Spleen (tissue), 11 donors: ENCODE data around the gene SYCP3. TPM values are rescaled to one million over a fixed set of nuclear protein-coding genes. Genes with fewer than 3 reads are reported as not detected.

ENCODE experiments used
- DNase-seq: peaks from one replicate; pipeline ENCODE4 v3.0.0-alpha.2; 2020
- H3K27ac ChIP-seq, 8 donors: fragments of 200-600 bp; sonication (generic) in 7 of 8; 1 replicate in 4 of 8; 2 replicates in 4 of 8; pipeline versions ENCODE4 v1.5.0 to v1.8.0; 2016 to 2021; ENCODE audit warnings: inconsistent platforms in 4 of 8, mild to moderate bottlenecking in 4 of 8, moderate library complexity in 1 of 8
- H3K27me3 ChIP-seq, 7 donors: fragments of 200-600 bp; sonication (generic) in 6 of 7; replicated peaks in 1 of 7; 1 replicate in 4 of 7; 2 replicates in 3 of 7; pipeline versions ENCODE4 v1.5.0 to v1.8.0; 2016 to 2021; ENCODE audit warnings: inconsistent platforms in 3 of 7, mild to moderate bottlenecking in 1 of 7
- H3K36me3 ChIP-seq, 6 donors: fragments of 200-600 bp; sonication (generic) in 5 of 6; 1 replicate in 4 of 6; 2 replicates in 2 of 6; pipeline versions ENCODE4 v1.5.0 to v1.8.0; 2016 to 2021; ENCODE audit warnings: inconsistent platforms in 2 of 6
- H3K4me1 ChIP-seq, 6 donors: fragments of 200-600 bp; sonication (generic) in 5 of 6; 1 replicate in 3 of 6; 2 replicates in 3 of 6; pipeline versions ENCODE4 v1.5.0 to v1.8.0; 2016 to 2021; ENCODE audit warnings: inconsistent platforms in 3 of 6
- H3K4me3 ChIP-seq, 8 donors: fragments of 200-600 bp; sonication (generic) in 7 of 8; 1 replicate in 4 of 8; 2 replicates in 4 of 8; pipeline versions ENCODE4 v1.5.0 to v1.8.0; 2016 to 2021; ENCODE audit warnings: inconsistent platforms in 4 of 8, mild to moderate bottlenecking in 4 of 8, moderate library complexity in 2 of 8
- H3K9me3 ChIP-seq, 8 donors: fragments of 200-600 bp; sonication (generic) in 7 of 8; 1 replicate in 4 of 8; 2 replicates in 4 of 8; pipeline versions ENCODE4 v1.5.0 to v1.8.0; 2016 to 2021; ENCODE audit warnings: inconsistent platforms in 4 of 8
- CTCF ChIP-seq, 11 experiments: fragments of 200-600 bp in 7 of 11; fragments of 450-650 bp in 4 of 11; sonication (generic) in 4 of 11; IDR thresholded peaks in 8 of 11; conservative IDR thresholded peaks in 3 of 11; 1 replicate in 7 of 11; 2 replicates in 4 of 11; pipeline versions ENCODE4 v1.4.0 to v1.8.0; 2016 to 2021; ENCODE audit warnings: antibody characterized with exemption in 11 of 11, inconsistent platforms in 4 of 11, mild to moderate bottlenecking in 1 of 11
- POLR2A ChIP-seq, 3 donors: fragments of 450-650 bp; IDR thresholded peaks; one replicate each; pipeline ENCODE4 v1.5.1; 2017; ENCODE audit warnings: antibody characterized with exemption in 3 of 3, mild to moderate bottlenecking in 1 of 3
- POLR2AphosphoS5 ChIP-seq, 3 donors: sonication (generic); formaldehyde crosslinking; IDR thresholded peaks; one replicate each; pipeline ENCODE4 v1.5.1; 2017; ENCODE audit warnings: antibody characterized with exemption in 3 of 3
- WGBS, 5 donors: extraction: QIAGEN DNeasy Blood & Tissue Kit in 3 of 5; methylation state at CpG; one replicate each; pipeline versions ENCODE4 v1.1.5 to v1.1.7; 2013 to 2018; 5-methylcytosine and 5-hydroxymethylcytosine counted together
- intact Hi-C: fragments of 100-400 bp; cut with DNase I; formaldehyde crosslinking; loops from one replicate; pipeline ENCODE4 v1.15.0; 2023; ENCODE audit warnings: low total_unique reads
- polyA plus RNA-seq, 3 donors: library from polyadenylated mRNA; stranded (reverse); fragments of 200-250 nt; gene quantifications; one replicate each; pipeline ENCODE4 v1.2.1, GENCODE V29; 2013
- total RNA-seq, 7 donors: library from RNA; depleted of rRNA in 3 of 7; stranded (reverse); fragments of >200 nt in 3 of 7; fragmentation: NEBNext Ultra II Directional in 4 of 7; extraction: Animal tissue kit (Norgen Biotek cat#: 25700) in 4 of 7; gene quantifications; one replicate each; pipeline versions ENCODE4 v1.1.0 to v1.2.1, GENCODE V29; 2016 to 2021
- donor health status: healthy with polysubstance abuse.
- donor health status: DM: no; HTN: no; CAD: no; lungs with moderate emphysema.
- donor health status: DM: no; HTN: no; CAD: no.
- donor health status: Bipolar disorder and iron deficiency.
- donor health status: healthy.
- donor health status: DM: no; HTN: no; CAD: no.
- donor health status: DM: yes; HTN: yes; CAD: no.

SYCP3 gene
- total and polyA plus RNA-seq, 10 donors: 0.23 to 3.5 (median 0.44) TPM

GRCh38 chr12:101749657-101750056 is 10.4 kb upstream of the SYCP3 start:
- no peak for DNase-seq
- H3K4me3 ChIP-seq: no peak overlapping the region
- peak overlapping the region in 1 of 8 donors; percentile 3 for H3K27ac ChIP-seq
- TF ChIP-seq CTCF (IDR thresholded peaks at IDR 0.05 in 8 of 11, conservative IDR thresholded peaks at IDR 0.05 in 3 of 11) (no peak), POLR2AphosphoS5 (IDR thresholded peaks at IDR 0.05) (peak in 2 of 3 donors; percentile 11 to 23)
- WGBS, 5 donors: 67 to 79% (median 75%) methylated on average over 4 of the region's 4 CpGs
- H3K9me3 ChIP-seq: no peaks in the 10 kb centered on the region
- H3K36me3 ChIP-seq: peaks cover 0 to 100% (median 35%) of the 10 kb centered on the region in 6 donors
- peaks cover 0 to 41% (median 2%) of the 10 kb centered on the region in 6 donors for H3K4me1 ChIP-seq
- H3K27me3 ChIP-seq: no peaks in the 10 kb centered on the region
- intact Hi-C loops: no loop called here

- TF ChIP-seq CTCF (IDR thresholded peaks at IDR 0.05 in 8 of 11, conservative IDR thresholded peaks at IDR 0.05 in 3 of 11) (no peak), POLR2AphosphoS5 (IDR thresholded peaks at IDR 0.05) (no peak), POLR2A (IDR thresholded peaks at IDR 0.05) (no peak)
- intact Hi-C loops: no loop called here
- H3K4me1 ChIP-seq: peaks cover 6 to 48% (median 9%) of the 10 kb centered on the region in 6 donors
- H3K27ac ChIP-seq: peak overlapping the region in 1 of 8 donors; percentile 3
- DNase-seq: no peak
- H3K9me3 ChIP-seq: no peaks in the 10 kb centered on the region
- H3K4me3 ChIP-seq: no peak overlapping the region
- peaks cover 0 to 100% (median 35%) of the 10 kb centered on the region in 6 donors for H3K36me3 ChIP-seq
- no peaks in the 10 kb centered on the region for H3K27me3 ChIP-seq
- 93 to 98% (median 97%) methylated on average over 1 of the region's 1 CpG for WGBS, 5 donors
Observed at GRCh38 chr12:101748907-101749306, 9.6 kb upstream of the SYCP3 start.

- H3K4me1 ChIP-seq: peaks cover 8 to 60% (median 19%) of the 10 kb centered on the region in 6 donors
- no peak for TF ChIP-seq POLR2A (IDR thresholded peaks at IDR 0.05)
- WGBS, 5 donors: 73 to 94% (median 88%) methylated on average over 1 of the region's 1 CpG
- H3K36me3 ChIP-seq: peaks cover 0 to 100% (median 34%) of the 10 kb centered on the region in 6 donors
- intact Hi-C loops: no loop called here
- no peaks in the 10 kb centered on the region for H3K9me3 ChIP-seq
- peak overlapping the region in 3 of 8 donors; percentile 11 to 79 (median 30) for H3K27ac ChIP-seq
- no peak for DNase-seq
- no peak overlapping the region for H3K4me3 ChIP-seq
- H3K27me3 ChIP-seq: no peaks in the 10 kb centered on the region
Observed at GRCh38 chr12:101747697-101748096, 8.4 kb upstream of the SYCP3 start.

- intact Hi-C loops: no loop called here
- no peak for DNase-seq
- peaks cover 0 to 100% (median 28%) of the 10 kb centered on the region in 6 donors for H3K36me3 ChIP-seq
- H3K27me3 ChIP-seq: no peaks in the 10 kb centered on the region
- peak overlapping the region in 4 of 8 donors; percentile 8 to 79 (median 26) for H3K27ac ChIP-seq
- no peaks in the 10 kb centered on the region for H3K9me3 ChIP-seq
- peaks cover 8 to 67% (median 22%) of the 10 kb centered on the region in 6 donors for H3K4me1 ChIP-seq
- no peak overlapping the region for H3K4me3 ChIP-seq
- WGBS, 5 donors: 67 to 94% (median 77%) methylated on average over 1 of the region's 1 CpG
- TF ChIP-seq POLR2AphosphoS5 (IDR thresholded peaks at IDR 0.05) (no peak), CTCF (IDR thresholded peaks at IDR 0.05 in 8 of 11, conservative IDR thresholded peaks at IDR 0.05 in 3 of 11) (no peak), POLR2A (IDR thresholded peaks at IDR 0.05) (no peak)
Observed at GRCh38 chr12:101746661-101747060, 7.4 kb upstream of the SYCP3 start.
